ENCODE measurements around the gene FAM117A.
"Not testable (repeated sequence)": the region's sequence is repeated elsewhere in the genome, so short reads cannot be mapped to it uniquely, and the experiment has no call there.

Gene FAM117A

GRCh38 chr17:49739641-49740271 lies 24.2 kb downstream of the FAM117A start:
- peak; percentile 85 for DNase-seq

GRCh38 chr17:49738456-49739163 lies 25.3 kb downstream of the FAM117A start:
- no peak for DNase-seq

GRCh38 chr17:49734515-49735490 lies 29.1 kb downstream of the FAM117A start:
- no peak for DNase-seq

- no peak for DNase-seq
These were observed 32.5 kb downstream of the FAM117A start for GRCh38 chr17:49731435-49731831.

- DNase-seq, result no peak
These were observed 33.0 kb downstream of the FAM117A start for GRCh38 chr17:49730785-49731434.

- DNase-seq, result no peak
These were observed 33.7 kb downstream of the FAM117A start for GRCh38 chr17:49730078-49730784.

GRCh38 chr17:49729069-49729468 lies 34.9 kb downstream of the FAM117A start:
- no peak for DNase-seq

GRCh38 chr17:49728425-49728824 lies 35.5 kb downstream of the FAM117A start:
- DNase-seq, result no peak

- no peak for DNase-seq
These were observed 36.6 kb downstream of the FAM117A start for GRCh38 chr17:49727380-49727779.

GRCh38 chr17:49725452-49726130 lies 38.3 kb downstream of the FAM117A start:
- DNase-seq, result no peak

GRCh38 chr17:49724552-49724951 lies 39.4 kb downstream of the FAM117A start:
- DNase-seq, result not testable (repeated sequence)

- no peak for DNase-seq
These were observed 40.5 kb downstream of the FAM117A start for GRCh38 chr17:49723423-49723822.

- no peak for DNase-seq
These were observed 41.9 kb downstream of the FAM117A start for GRCh38 chr17:49722066-49722465.

- DNase-seq, result peak; percentile 64
These were observed 46.5 kb downstream of the FAM117A start for GRCh38 chr17:49717371-49717861.

- DNase-seq, result no peak
These were observed 47.1 kb downstream of the FAM117A start for GRCh38 chr17:49716668-49717364.

GRCh38 chr17:49715717-49716279 lies 48.1 kb downstream of the FAM117A start:
- peak; percentile 65 for DNase-seq

- peak; percentile 56 for DNase-seq
These were observed 48.7 kb downstream of the FAM117A start for GRCh38 chr17:49715216-49715615.

GRCh38 chr17:49708515-49709183 lies 55.3 kb downstream of the FAM117A start:
- peak; percentile 19 for DNase-seq

GRCh38 chr17:49707608-49708514 lies 56.1 kb downstream of the FAM117A start, which contains the start of gene SLC35B1:
SLC35B1 (minus strand) TSS chr17:49707964; CDS start chr17:49707833, 131 bp downstream.
- peak; percentile 100 for DNase-seq
